ENCODE results near the gene RIN1.
A peak's percentile ranks its signal among the peaks of the same experiment; 100 is the strongest.

The RIN1 gene

GRCh38 chr11:66335531-66336233, 552 bp downstream of the RIN1 start:
- no peak for DNase-seq (ENCODE audit: low read depth in 2 of 2, low spot score in 1 of 2)

GRCh38 chr11:66334605-66335442, 1.4 kb downstream of the RIN1 start:
- no peak for DNase-seq (ENCODE audit: low read depth in 2 of 2, low spot score in 1 of 2)

GRCh38 chr11:66333896-66334604, 2.2 kb downstream of the RIN1 start:
- no peak for DNase-seq (ENCODE audit: low read depth in 2 of 2, low spot score in 1 of 2)

- no peak for DNase-seq (ENCODE audit: low read depth in 2 of 2, low spot score in 1 of 2)
These were observed 2.9 kb downstream of the RIN1 start for GRCh38 chr11:66333220-66333877.

- no peak for DNase-seq (ENCODE audit: low read depth in 2 of 2, low spot score in 1 of 2)
These were observed 3.6 kb downstream of the RIN1 start for GRCh38 chr11:66332371-66333219.

- DNase-seq (ENCODE audit: low read depth in 2 of 2, low spot score in 1 of 2): no peak
These were observed 4.5 kb downstream of the RIN1 start for GRCh38 chr11:66331542-66332370.

GRCh38 chr11:66330931-66331330, 5.3 kb downstream of the RIN1 start:
- no peak for DNase-seq (ENCODE audit: low read depth in 2 of 2, low spot score in 1 of 2)

- no peak for DNase-seq (ENCODE audit: low read depth in 2 of 2, low spot score in 1 of 2)
These were observed 7.0 kb downstream of the RIN1 start for GRCh38 chr11:66329165-66329673.

- peak; percentile 54 to 59 for DNase-seq (ENCODE audit: low read depth in 2 of 2, low spot score in 1 of 2)
These were observed 7.7 kb downstream of the RIN1 start for GRCh38 chr11:66328302-66329144.

- DNase-seq (ENCODE audit: low read depth in 2 of 2, low spot score in 1 of 2): no peak
These were observed 8.3 kb downstream of the RIN1 start for GRCh38 chr11:66328031-66328301.

GRCh38 chr11:66327171-66328030, 8.8 kb downstream of the RIN1 start:
- DNase-seq (ENCODE audit: low read depth in 2 of 2, low spot score in 1 of 2): no peak

GRCh38 chr11:66326261-66327111, 9.7 kb downstream of the RIN1 start:
- no peak for DNase-seq (ENCODE audit: low read depth in 2 of 2, low spot score in 1 of 2)

GRCh38 chr11:66325263-66325671, 11.0 kb downstream of the RIN1 start:
- no peak for DNase-seq (ENCODE audit: low read depth in 2 of 2, low spot score in 1 of 2)

- no peak for DNase-seq (ENCODE audit: low read depth in 2 of 2, low spot score in 1 of 2)
These were observed 11.6 kb downstream of the RIN1 start for GRCh38 chr11:66324664-66325063.

- no peak for DNase-seq (ENCODE audit: low read depth in 2 of 2, low spot score in 1 of 2)
These were observed 12.6 kb downstream of the RIN1 start for GRCh38 chr11:66323684-66324083.

- DNase-seq (ENCODE audit: low read depth in 2 of 2, low spot score in 1 of 2): no peak
These were observed 13.4 kb downstream of the RIN1 start for GRCh38 chr11:66322732-66323427.
